ENCODE measurements around the gene TRIM3.

Gene TRIM3

GRCh38 chr11:6405052-6405667 lies 68.6 kb downstream of the TRIM3 start:
- DNase-seq (ENCODE audit: low read depth, low spot score), result no peak
- no peak overlapping the region for H3K27ac ChIP-seq

GRCh38 chr11:6404342-6405051 lies 69.2 kb downstream of the TRIM3 start:
- no peak for DNase-seq (ENCODE audit: low read depth, low spot score)
- H3K27ac ChIP-seq, result no peak overlapping the region

GRCh38 chr11:6403539-6403938 lies 70.2 kb downstream of the TRIM3 start:
- no peak overlapping the region for H3K27ac ChIP-seq
- no peak for DNase-seq (ENCODE audit: low read depth, low spot score)

- DNase-seq (ENCODE audit: low read depth, low spot score), result no peak
- no peak overlapping the region for H3K27ac ChIP-seq
These were observed 71.2 kb downstream of the TRIM3 start for GRCh38 chr11:6402561-6402981.

GRCh38 chr11:6402061-6402470 lies 71.7 kb downstream of the TRIM3 start:
- no peak overlapping the region for H3K27ac ChIP-seq
- DNase-seq (ENCODE audit: low read depth, low spot score), result no peak

GRCh38 chr11:6401464-6401863 lies 72.3 kb downstream of the TRIM3 start:
- no peak for DNase-seq (ENCODE audit: low read depth, low spot score)
- H3K27ac ChIP-seq, result no peak overlapping the region

- H3K27ac ChIP-seq, result no peak overlapping the region
- DNase-seq (ENCODE audit: low read depth, low spot score), result no peak
These were observed 73.1 kb downstream of the TRIM3 start for GRCh38 chr11:6400431-6401345.
